ENCODE measurements around the gene NOP9.

DNA sequence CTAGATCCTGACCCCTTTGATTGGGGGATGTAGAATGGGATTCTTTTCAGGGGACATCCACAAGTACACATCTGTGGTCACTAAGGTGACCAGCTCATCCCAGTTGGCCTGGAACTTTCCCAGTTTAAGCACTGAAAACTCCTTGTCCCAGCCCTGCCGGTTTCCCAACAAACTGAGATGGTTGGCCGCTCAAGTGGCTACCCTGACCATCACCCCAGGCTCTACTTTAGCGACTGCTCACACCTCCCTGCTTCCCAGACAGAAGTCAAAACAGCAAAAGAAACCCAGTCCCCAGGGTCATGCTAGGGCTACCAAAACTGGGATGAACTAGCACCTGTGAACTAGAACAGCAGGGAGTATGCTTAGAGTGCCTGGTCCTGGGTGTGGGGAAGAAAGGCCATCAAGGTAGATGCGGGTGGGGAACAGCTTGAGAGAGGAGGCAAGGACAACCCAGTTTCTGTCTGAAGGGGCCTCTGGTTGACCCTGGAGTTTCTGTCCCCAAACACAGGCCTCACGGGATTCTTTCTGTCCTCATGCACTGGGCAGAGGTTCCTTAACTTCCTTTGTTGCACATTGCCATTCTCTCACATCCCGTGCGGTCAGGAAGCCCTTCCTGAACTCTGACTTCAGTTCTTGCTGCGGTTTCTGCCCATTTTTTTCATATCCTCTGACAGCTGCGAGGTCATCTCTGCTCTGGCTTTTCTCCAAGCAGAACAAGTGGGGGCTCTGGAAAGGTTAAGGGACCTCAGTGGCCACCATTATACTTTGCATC lies 13.3 kb downstream of the NOP9 start:
- TF ChIP-seq CTCF (conservative IDR thresholded peaks at IDR 0.05; ENCODE audit: low read depth, low read length), result no peak
- no peak for TF ChIP-seq EZH2 (IDR thresholded peaks at IDR 0.05; ENCODE audit: borderline replicate concordance, low read depth, low read length, poor library complexity, severe bottlenecking)
